Measurements from ENCODE around the gene CIAO2B.
"Not testable (repeated sequence)": the region's sequence is repeated elsewhere in the genome, so short reads cannot be mapped to it uniquely, and the experiment has no call there.

The CIAO2B gene

GRCh38 chr16:66955363-66956153 is 21.4 kb upstream of the CIAO2B start:
- not testable (repeated sequence) for DNase-seq

DNA sequence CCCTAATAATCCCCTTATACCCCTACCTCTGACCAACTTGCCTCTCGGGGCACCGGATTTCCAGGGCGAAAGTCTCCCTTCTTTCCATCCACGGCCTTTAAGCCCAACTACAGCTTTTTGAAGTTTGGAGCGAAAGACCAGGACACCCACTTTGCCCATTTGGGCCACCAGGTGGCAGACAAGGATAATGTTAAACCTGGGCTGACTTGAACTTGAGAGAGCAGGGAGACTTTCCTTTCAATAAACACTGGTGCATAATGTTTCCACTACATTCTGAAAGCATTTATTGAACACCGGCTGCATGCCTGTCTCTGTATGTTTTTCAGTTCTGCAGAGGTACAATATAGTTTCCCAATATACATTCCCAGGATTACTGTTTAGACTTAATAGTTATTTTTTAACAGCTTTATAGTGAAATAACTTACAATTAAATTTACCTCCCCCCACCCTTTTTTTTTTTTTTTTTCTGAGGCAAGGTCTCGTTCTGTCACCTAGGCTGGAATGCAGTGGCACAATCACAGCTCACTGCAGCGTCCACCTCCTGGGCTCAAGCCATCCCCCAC is 20.0 kb upstream of the CIAO2B start:
- peak; percentile 56 for DNase-seq

DNA sequence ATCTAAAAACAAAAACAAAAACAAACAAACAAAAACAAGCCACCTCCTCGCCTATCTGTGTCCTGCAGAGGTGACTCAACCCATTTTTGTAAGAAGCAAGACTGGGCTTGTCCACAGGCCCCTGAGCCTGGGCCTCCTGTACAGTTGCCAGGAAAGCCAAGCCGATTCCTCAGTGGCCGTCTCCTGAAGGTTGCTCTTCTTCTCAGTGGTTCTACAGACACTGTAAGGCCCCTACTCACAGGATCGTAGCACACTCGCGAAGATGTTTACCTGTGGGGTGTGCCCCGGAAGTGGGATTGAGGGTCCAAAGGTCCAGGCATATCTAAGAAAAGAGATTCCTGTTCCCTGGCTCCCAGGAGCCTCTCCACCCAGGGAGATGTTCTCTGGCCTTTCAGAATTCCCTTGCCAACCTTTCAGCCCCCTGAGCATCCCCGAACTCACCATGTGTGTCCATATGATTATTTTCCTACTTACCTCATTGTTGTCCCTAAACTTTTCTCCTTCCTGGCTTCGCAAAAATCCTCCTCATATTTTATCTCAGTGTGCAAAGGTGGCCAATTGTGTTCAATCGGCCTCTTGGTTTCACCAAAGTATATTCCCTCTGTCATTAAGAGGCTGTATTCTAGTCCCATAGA is 19.4 kb upstream of the CIAO2B start:
- no peak for DNase-seq

GRCh38 chr16:66952430-66953110 is 18.4 kb upstream of the CIAO2B start:
- no peak for DNase-seq

- DNase-seq = no peak
These were observed 17.0 kb upstream of the CIAO2B start for GRCh38 chr16:66950971-66951790.

DNA sequence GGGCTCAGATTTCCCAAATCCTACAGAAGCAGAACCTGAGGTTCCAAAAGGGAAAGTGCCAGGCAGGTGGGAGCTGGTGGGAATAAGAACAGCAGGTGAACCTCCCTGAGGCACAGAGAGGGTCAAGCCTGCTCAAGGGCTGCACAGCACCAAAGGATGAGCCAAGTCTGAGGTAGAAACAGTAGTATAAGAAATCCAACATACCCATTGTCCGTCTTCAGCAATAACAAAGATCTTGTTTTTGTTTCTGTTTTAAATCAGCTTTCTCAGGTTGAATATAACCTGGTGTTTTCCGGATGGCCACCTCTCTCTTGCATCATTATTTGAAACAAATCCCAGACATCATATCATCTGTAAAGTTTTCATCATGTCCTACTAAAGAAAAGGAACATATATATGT is 16.2 kb upstream of the CIAO2B start:
- no peak for DNase-seq

DNA sequence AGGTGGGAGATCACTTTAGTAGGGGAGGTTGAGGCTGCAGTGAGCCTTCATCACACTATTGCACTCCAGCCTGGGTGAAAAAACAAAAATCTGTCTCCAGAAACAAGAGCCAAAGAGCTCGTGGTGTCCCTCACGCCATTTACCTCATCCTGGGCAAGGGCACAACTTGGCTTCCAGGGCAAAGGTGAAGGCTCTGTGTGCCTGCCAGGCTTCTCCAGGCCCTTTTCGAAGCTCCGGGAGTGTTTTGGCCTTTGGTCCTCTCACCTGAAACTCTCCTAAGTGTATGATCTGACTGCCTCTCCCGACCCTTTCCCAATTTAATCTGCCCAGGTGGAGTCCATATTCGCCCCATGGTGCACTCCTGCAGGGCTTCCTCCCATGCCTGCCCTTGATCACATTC is 15.3 kb upstream of the CIAO2B start:
- no peak for DNase-seq

- DNase-seq = no peak
These were observed 14.6 kb upstream of the CIAO2B start for GRCh38 chr16:66948837-66949225.

GRCh38 chr16:66948134-66948836 is 14.1 kb upstream of the CIAO2B start:
- DNase-seq = no peak

GRCh38 chr16:66947302-66948065 is 13.3 kb upstream of the CIAO2B start:
- DNase-seq = peak; percentile 65

GRCh38 chr16:66946974-66947301 is 12.7 kb upstream of the CIAO2B start:
- DNase-seq = no peak

- no peak for DNase-seq
These were observed 12.3 kb upstream of the CIAO2B start for GRCh38 chr16:66946541-66946940.

DNA sequence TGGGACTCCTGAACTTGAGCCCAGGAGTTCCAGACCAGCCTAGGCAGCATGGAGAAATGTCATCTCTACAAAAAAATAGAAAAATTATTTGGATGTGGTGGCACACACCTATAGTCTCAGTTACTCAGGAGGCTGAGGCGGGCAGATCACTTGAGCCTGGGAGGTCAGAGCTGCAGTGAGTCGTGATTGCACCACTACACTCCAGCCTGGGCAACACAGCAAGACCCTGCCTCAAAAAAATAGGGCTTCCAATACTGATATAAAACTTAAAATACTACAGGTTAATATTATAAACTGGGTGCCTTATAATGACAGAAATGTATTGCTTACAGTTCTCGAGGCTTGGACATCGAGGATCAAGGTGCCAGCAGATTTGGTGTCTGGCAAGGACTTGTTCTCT is 11.7 kb upstream of the CIAO2B start:
- no peak for DNase-seq

DNA sequence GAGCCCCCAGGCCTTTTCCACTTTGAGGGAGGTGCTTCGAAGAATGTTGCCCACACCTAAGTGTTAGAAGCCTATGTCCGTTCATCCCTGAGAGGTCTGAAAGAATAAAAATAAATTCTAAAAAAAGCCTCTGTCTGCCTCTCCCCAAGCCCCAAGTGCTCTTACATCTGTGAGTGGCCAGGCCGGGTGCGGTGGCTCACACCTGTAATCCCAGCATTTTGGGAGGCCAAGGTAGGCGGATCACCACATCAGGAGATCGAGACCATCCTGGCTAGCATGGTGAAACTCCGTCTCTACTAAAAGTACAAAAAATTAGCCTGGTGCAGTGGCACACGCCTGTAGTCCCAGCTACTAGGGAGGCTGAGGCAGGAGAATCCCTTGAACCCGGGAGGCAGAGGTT is 10.8 kb upstream of the CIAO2B start:
- DNase-seq = not testable (repeated sequence)

GRCh38 chr16:66944054-66944441 is 9.8 kb upstream of the CIAO2B start:
- DNase-seq = no peak

GRCh38 chr16:66943426-66944053 is 9.3 kb upstream of the CIAO2B start:
- DNase-seq = no peak

DNA sequence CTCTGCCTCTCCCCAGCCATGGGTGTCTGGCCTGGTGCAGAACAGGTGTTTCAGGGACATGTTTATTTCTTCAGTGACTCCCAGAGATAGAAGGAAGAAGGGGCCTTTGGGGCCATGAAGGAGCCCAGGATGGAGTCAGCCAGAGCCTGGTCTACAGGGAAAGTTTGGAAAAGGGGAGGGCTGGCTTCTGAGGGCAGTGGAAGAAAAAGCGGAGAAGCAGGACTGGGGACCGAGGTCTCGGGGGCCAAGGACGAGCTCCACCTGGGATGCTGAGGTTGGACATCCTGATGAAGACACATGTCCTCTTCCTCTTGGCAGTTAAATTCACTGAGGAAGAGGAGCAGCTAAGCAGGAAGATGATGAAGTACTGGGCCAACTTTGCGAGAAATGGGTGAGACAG is 8.8 kb upstream of the CIAO2B start:
- DNase-seq = no peak

GRCh38 chr16:66940236-66940635 is 6.0 kb upstream of the CIAO2B start:
- no peak for DNase-seq

DNA sequence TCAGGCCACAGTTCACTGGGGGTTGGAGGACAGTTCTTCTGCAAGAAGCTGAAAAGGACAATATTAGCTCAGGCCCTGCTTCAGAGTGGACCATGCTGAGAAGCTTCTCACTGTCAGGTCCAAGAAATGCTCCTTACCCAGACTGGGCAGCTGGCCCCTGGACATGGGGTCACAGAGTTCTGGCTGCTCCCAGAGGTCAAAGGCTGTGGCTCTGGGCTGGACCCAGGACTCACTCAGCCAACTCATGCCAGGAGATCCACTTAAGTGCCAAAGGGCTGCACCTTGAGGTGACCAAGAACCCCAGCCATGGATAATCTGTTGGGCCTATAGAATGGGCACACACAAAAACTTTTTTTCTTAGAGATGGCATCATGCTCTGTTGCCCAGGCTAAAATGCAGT is 5.2 kb upstream of the CIAO2B start:
- DNase-seq = no peak

DNA sequence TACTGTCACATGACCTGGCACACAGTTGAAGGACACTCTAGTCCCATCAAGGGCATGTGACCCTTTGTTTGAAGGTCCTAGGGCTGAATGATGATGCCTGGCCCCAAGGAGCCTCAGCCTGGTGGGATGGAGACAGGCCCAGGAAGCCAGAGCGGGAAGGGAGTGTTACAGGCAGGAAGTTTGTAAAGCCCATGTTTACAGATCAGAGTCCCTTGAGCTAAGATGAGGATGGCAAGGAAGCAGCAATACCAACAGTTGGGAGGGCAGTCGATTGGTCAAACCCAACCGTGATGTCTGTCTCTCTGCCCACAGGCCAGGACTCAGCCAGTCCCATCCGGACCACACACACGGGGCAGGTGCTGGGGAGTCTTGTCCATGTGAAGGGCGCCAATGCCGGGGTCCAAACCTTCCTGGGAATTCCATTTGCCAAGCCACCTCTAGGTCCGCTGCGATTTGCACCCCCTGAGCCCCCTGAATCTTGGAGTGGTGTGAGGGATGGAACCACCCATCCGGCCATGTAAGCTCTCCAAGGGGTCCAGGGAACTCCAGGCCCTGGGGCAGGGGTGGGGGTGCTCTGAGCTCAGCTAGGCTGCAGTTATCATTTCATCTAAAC is 3.6 kb upstream of the CIAO2B start:
- no peak for DNase-seq
